Measurements from ENCODE around the gene NXPE1. TPM values are rescaled to one million over a fixed set of nuclear protein-coding genes. Genes with fewer than 3 reads are reported as not detected.

Gene NXPE1
- total RNA-seq, 1 donor from 2014 or later = not detected

DNA sequence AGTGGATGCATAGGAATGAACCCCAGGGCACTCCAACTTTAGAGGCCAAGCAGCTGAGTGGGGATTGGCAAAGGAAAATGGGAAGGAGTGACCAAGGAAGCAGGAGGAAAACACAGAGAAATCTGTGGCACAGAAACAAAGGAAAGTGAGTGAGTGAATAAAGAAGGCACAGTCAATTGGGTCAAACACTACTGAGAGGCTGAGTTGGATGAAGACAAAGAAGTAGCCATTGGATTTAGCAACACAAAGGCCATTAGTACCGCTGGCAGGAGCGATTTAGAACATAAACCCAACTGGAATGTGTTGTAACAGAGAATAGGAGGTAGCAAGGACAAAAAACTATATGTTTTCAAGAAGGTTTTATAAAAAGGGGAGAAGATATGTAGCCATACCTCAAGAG is 6.6 kb upstream of the NXPE1 start:
- Histone ChIP-seq H3K9me3 (no peaks in the 10 kb centered on the region), H3K27ac (no peak overlapping the region), H3K36me3 (no peaks in the 10 kb centered on the region), H3K4me1 (no peaks in the 10 kb centered on the region), H3K4me3 (no peak overlapping the region), H3K27me3 (no peaks in the 10 kb centered on the region)
- intact Hi-C loops (cut with DNase I) = no loop called here
- DNase-seq (ENCODE audit: low spot score in 2 of 2) = no peak
- TF ChIP-seq, protein P1, sequence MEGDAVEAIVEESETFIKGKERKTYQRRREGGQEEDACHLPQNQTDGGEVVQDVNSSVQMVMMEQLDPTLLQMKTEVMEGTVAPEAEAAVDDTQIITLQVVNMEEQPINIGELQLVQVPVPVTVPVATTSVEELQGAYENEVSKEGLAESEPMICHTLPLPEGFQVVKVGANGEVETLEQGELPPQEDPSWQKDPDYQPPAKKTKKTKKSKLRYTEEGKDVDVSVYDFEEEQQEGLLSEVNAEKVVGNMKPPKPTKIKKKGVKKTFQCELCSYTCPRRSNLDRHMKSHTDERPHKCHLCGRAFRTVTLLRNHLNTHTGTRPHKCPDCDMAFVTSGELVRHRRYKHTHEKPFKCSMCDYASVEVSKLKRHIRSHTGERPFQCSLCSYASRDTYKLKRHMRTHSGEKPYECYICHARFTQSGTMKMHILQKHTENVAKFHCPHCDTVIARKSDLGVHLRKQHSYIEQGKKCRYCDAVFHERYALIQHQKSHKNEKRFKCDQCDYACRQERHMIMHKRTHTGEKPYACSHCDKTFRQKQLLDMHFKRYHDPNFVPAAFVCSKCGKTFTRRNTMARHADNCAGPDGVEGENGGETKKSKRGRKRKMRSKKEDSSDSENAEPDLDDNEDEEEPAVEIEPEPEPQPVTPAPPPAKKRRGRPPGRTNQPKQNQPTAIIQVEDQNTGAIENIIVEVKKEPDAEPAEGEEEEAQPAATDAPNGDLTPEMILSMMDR (IDR thresholded peaks at IDR 0.05) = no peak

DNA sequence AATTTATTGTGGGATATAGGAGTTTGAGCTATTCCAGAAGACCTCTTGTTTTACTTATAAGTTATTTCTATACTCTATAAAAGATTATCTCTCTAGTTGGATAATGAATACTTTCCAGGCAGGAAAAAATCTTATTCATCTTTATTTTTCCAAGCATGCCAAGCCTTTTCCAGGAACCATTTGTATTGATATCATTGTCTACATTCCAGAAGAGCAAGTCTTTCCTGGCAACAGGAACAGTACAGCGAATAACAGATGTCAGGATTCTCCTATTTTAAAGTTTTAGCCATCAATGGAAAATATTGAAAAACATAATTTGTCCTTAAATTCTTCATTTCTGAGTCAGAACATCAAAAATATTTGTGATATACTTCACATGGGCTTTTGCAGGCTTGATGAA is 5.2 kb upstream of the NXPE1 start:
- Histone ChIP-seq H3K4me3 (no peak overlapping the region), H3K27ac (no peak overlapping the region), H3K36me3 (no peaks in the 10 kb centered on the region), H3K9me3 (no peaks in the 10 kb centered on the region), H3K4me1 (no peaks in the 10 kb centered on the region), H3K27me3 (no peaks in the 10 kb centered on the region)
- TF ChIP-seq, protein P1 (IDR thresholded peaks at IDR 0.05) = no peak
- intact Hi-C loops (cut with DNase I) = no loop called here
- DNase-seq (ENCODE audit: low spot score in 2 of 2) = no peak

DNA sequence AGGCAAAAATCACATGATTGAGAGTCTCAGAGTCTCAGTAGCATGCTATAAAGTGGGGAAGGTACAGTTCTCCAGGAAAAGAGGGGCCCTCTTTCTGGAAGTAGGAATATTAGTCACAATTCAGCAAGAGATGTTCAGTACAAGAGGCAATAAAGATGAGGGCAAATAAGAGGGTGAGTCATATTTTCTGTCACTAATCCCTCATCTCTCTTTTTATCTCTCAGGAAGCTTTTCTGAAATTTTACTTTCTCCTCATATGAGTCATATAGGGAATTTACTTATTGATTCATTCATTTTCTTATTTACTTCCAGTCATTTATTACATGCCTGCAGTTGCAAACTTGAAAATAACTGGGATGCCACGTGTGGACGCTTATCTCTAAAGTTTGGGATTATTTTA is 3.4 kb upstream of the NXPE1 start:
- H3K4me3 ChIP-seq = no peak overlapping the region
- DNase-seq (ENCODE audit: low spot score in 2 of 2) = no peak
- no peak overlapping the region for H3K27ac ChIP-seq
- no peaks in the 10 kb centered on the region for H3K27me3 ChIP-seq
- no peaks in the 10 kb centered on the region for H3K9me3 ChIP-seq
- intact Hi-C loops (cut with DNase I) = no loop called here
- no peaks in the 10 kb centered on the region for H3K36me3 ChIP-seq
- TF ChIP-seq, protein P1 (IDR thresholded peaks at IDR 0.05) = no peak
- no peaks in the 10 kb centered on the region for H3K4me1 ChIP-seq

DNA sequence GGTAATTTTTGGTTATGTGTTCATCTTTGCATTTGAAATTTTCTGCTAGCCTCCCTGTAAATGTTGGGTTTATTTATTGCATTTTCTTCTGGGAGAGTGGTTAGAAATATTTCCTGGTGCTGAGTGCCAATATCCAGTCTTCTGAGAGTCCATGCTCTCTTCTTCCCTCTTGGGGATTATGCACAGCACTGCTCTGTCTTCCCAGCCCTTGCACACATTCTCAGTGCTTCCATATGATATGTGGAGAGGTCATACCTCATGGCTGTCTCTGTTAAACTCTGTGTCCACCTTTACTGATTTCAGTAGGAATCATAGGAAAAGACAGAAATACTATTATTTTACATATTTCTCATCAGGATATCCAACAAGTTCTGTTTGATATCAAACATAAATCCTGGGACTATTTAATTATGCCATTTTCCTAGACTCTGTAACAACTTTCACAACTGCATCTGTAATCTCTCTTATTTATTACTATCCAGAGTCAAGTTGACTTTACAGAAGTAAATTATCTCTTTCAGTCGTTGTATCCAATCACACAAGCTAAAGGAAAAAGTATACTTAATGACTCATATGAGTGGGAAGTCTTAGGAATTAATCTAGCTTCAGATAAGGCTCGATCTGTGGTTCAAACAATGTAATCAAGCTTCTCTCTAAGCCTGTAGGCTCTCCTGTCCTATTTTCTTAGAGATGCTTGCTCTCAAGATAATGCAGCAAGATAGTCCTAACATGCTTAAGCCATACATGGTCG is 2.7 kb upstream of the NXPE1 start:
- Histone ChIP-seq H3K27me3 (no peaks in the 10 kb centered on the region), H3K27ac (no peak overlapping the region), H3K4me1 (no peaks in the 10 kb centered on the region), H3K4me3 (no peak overlapping the region), H3K9me3 (no peaks in the 10 kb centered on the region), H3K36me3 (no peaks in the 10 kb centered on the region)
- TF ChIP-seq, protein P1 (IDR thresholded peaks at IDR 0.05) = no peak
- no peak for DNase-seq (ENCODE audit: low spot score in 2 of 2)
- intact Hi-C loops (cut with DNase I) = no loop called here

GRCh38 chr11:114556135-114556534 is 3.5 kb downstream of the NXPE1 start:
- TF ChIP-seq, protein P1 (IDR thresholded peaks at IDR 0.05) = no peak
- Histone ChIP-seq H3K27me3 (no peaks in the 10 kb centered on the region), H3K4me1 (no peaks in the 10 kb centered on the region), H3K36me3 (no peaks in the 10 kb centered on the region), H3K9me3 (no peaks in the 10 kb centered on the region), H3K27ac (no peak overlapping the region), H3K4me3 (no peak overlapping the region)
- intact Hi-C loops (cut with DNase I) = no loop called here
- DNase-seq (ENCODE audit: low spot score in 2 of 2) = no peak

GRCh38 chr11:114553642-114554041 is 6.0 kb downstream of the NXPE1 start:
- H3K27me3 ChIP-seq = no peaks in the 10 kb centered on the region
- intact Hi-C loops (cut with DNase I) = no loop called here
- H3K36me3 ChIP-seq = no peaks in the 10 kb centered on the region
- no peaks in the 10 kb centered on the region for H3K4me1 ChIP-seq
- H3K27ac ChIP-seq = no peak overlapping the region
- no peaks in the 10 kb centered on the region for H3K9me3 ChIP-seq
- no peak overlapping the region for H3K4me3 ChIP-seq
- TF ChIP-seq, protein P1 (IDR thresholded peaks at IDR 0.05) = no peak
- DNase-seq (ENCODE audit: low spot score in 2 of 2) = no peak

All from ascending aorta (tissue), 2 donors.